Adrenal gland (tissue), 5 donors: ENCODE results near the gene NUDT17.

ENCODE experiments used
- POLR2A ChIP-seq, 2 donors: fragments of 450-650 bp; IDR thresholded peaks; one replicate each; pipeline ENCODE4 v1.6.1; 2017; ENCODE audit warnings: antibody characterized with exemption in 2 of 2, mild to moderate bottlenecking in 2 of 2, moderate library complexity in 1 of 2
- TF ChIP-seq, protein P1 (sequence below), 6 experiments: fragments of 450-650 bp in 4 of 6; fragments of 200-600 bp in 2 of 6; sonication (generic) in 1 of 6; IDR thresholded peaks; 1 replicate in 5 of 6; 2 replicates in 1 of 6; pipeline versions ENCODE4 v1.5.1 to v1.8.0; 2016 to 2021; ENCODE audit warnings: antibody characterized with exemption in 6 of 6, mild to moderate bottlenecking in 2 of 6, moderate library complexity in 1 of 6
- donor health status: DM: no; HTN: no; CAD: no.

DNA sequence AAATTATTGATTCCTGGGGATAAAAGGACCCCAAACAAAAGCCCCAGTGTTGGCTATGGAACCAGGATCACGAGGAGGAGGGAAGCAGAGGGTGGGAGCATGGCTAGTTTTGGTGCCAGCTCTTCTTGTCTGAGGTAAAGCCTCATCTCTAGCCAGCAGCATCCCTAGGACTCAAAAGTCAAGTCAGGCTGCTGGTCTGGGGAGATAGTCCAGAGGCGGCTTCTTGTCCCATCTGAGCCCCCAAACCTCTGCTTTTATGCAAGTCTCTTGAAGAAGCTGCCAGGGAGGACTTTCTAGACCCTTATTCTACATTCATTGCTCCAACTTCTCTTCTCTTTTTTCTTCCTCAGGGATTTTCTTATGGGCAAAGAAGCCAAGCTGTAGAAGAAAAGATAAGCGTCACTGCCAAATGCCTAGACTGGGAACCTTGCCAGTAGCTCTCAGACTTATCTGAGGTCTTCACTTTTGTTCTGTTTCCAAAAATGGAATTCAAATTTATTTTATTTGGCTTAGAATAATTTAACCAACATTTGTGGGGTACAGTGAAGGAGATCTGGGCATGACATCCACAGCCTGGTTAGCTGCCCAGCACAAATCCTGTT, 47.2 kb downstream of the NUDT17 start:
- no peak for TF ChIP-seq POLR2A (IDR thresholded peaks at IDR 0.05)
- TF ChIP-seq, protein P1, sequence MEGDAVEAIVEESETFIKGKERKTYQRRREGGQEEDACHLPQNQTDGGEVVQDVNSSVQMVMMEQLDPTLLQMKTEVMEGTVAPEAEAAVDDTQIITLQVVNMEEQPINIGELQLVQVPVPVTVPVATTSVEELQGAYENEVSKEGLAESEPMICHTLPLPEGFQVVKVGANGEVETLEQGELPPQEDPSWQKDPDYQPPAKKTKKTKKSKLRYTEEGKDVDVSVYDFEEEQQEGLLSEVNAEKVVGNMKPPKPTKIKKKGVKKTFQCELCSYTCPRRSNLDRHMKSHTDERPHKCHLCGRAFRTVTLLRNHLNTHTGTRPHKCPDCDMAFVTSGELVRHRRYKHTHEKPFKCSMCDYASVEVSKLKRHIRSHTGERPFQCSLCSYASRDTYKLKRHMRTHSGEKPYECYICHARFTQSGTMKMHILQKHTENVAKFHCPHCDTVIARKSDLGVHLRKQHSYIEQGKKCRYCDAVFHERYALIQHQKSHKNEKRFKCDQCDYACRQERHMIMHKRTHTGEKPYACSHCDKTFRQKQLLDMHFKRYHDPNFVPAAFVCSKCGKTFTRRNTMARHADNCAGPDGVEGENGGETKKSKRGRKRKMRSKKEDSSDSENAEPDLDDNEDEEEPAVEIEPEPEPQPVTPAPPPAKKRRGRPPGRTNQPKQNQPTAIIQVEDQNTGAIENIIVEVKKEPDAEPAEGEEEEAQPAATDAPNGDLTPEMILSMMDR (IDR thresholded peaks at IDR 0.05), result no peak
